GM04504 (cell line): Measurements from ENCODE around the gene RNF7.
"Not testable (repeated sequence)": the region's sequence is repeated elsewhere in the genome, so short reads cannot be mapped to it uniquely, and the experiment has no call there.

Experiments
- DNase-seq: peaks from one replicate; pipeline ENCODE4 v3.0.0-alpha.2; 2012; ENCODE audit warnings: low read depth

The RNF7 gene

DNA sequence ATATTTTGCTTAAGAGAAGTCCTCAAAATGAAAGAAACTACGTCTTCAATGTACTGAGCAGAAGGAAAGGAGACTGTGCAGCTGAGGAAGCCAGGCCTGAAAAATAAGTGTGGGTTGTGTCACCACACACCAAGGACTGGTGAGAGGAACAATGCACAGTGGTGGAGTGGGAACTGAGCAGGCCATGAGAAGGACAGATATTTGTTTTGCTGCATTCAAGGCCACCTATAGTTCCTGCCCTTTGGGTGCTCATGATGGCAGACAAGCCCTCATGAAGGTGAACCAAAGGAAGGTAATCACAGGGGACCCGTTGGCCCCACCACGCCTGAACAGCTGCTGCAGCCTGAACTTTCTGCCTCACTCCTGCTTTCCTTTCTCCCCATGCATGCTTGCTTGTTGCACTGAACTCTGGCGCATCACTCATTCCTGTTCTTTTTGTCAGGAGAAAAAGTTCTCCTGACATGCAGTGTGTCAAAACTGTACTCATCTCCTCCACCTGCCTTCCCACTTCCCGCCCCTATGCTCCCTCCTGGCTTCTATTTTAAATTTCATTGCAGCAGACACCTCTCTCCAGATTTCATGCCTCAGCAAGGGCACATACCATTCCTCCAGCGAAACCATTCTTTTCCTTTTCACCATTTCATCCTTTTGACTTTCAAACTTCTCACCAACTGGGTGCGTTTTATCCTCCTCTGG, 2.2 kb upstream of the RNF7 start:
- no peak for DNase-seq

DNA sequence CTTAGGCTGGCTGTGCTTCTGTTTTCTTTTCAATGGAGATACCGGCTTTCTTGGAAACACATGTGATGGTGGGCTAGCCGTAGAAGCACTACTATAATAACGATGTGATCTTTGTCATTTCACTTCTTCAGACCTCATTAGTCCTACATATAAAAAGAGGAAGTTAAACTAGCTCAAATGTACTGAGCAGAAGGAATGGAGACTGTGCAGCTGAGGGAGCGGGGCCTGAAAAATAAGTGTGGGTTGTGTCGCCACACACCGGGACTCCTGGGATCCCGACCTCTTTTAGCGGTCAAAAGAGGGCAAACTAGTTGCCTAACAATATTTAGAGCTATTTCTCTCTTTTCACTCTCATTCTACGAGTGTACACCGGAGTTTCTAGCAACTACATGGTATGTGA, 1.0 kb upstream of the RNF7 start:
- DNase-seq = no peak

DNA sequence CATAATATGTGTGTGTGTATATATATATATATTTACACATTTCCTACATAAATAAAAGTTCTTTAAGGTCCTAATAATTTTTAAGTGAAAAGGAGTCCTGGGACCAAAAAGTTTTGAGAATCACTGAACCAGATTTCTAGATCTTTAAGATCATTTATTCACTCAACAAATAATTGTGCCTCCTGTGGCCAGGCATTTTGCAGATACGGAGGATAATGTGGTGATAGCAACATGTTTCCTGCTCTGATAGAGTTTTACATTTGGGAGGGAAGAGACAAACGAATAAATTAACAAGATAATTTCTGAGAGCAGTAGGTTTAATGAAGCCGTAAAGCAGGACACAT, 448 bp upstream of the RNF7 start:
- no peak for DNase-seq

DNA sequence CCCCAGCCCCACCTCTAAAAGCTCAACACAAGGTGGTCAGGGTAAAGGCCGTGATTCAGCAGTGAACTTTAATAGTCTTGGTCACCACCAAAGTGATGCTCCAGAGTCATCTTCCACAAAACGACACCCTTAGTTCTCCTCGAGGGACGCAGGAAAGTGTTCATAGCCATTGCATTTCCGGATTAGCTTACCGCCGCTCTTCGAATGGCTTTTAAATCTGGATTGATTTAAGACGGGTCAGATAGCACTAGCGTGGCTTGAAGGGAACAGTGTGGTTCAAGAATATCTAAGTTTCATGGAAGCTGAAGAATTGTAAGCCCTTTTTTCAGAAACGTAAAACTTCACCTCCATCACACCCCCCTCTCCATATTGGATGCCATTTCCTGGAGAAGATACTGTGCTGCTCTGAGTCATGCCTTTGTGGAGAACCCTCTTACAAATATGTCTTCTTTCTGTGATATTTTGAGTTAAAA, 829 bp downstream of the RNF7 start:
- DNase-seq = no peak

DNA sequence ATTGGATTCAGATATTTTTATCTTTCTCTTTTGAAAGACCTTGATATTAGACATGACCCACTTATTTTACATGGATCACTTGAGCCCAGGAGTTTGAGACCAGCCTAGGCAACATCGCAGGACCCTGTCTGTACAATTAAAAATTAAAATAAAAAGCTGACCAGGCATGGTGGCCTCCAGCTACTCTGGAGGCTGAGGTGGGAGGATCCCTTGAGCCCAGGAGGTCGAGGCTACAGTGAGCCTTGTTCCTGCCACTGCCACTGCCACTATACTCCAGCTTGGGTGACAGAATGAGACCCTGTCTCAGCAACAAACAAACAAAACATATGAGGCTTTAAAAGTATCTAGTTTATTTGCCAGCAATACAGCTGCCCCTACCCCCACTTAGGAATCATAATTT, 1.6 kb downstream of the RNF7 start:
- DNase-seq = no peak

DNA sequence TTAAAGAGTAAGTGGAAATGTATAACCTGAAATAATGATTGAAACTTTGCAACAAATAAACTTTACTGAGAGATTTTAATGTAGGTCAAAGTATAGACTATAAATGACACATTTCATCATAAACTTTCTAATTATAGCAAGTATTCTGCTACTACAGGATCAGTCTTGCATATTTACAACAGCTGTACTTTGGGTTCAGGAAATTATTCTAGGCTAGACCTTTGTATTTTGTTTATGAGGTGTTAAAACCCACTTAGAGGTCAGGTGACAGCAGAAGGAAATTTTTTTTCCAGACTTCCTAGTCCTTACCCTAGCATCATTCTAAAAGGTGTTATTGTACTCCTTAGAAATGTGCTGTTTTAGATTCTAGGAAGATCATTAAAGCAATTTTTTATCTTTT, 2.3 kb downstream of the RNF7 start:
- no peak for DNase-seq

DNA sequence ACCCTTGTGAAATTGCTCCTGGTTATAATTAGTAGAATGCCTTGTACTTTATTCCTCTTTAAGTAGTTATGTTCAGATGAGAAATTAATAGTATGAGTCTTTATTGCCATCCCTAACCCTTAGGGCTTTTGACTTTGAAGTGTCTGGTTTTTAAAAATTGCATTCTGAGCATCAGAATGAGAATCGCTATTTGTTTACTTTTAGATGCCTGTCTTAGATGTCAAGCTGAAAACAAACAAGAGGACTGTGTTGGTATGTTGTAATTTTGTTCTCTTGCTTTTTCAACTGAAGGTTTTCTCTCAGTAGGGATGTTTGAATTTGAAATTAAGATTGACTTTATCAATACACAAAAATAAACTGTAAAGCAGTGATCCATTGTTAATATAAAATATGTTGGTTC, 5.2 kb downstream of the RNF7 start:
- DNase-seq = no peak

DNA sequence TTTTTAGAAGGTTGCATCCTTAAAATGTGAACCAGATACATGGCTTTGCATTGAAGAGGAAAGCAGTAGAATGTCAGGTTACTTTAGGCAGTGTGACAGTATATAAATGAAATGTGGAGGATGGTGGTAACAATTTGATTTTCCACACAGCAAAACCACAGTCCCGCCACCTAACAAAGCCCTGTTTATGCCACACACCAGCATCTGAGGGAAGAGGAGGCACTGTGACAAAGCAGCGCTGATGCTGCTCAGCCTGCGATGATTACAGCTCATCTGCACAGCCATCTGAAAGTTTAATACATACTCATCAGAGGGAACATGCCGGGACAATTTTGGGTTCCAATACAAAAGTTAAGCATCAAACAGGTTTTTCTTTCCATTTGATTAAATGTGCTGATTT, 8.9 kb downstream of the RNF7 start:
- DNase-seq = no peak

DNA sequence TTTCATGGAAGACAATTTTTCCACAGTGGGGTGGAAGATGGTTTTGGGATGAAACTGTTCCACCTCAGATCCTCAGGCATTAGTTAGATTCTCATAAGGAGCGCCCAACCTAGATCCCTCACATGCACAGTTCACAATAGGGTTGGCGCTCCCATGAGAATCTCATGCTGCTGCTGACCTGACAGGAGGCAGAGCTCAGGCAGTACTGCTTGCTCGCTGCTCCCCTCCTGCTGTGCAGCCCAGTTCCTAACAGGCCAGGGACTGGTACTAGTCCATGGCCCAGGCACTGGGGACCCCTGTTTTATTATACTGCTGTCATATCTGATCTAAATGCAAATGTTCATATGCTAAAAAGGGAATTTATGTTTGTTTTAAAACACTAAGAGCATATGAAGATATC, 15.3 kb downstream of the RNF7 start:
- DNase-seq = no peak

DNA sequence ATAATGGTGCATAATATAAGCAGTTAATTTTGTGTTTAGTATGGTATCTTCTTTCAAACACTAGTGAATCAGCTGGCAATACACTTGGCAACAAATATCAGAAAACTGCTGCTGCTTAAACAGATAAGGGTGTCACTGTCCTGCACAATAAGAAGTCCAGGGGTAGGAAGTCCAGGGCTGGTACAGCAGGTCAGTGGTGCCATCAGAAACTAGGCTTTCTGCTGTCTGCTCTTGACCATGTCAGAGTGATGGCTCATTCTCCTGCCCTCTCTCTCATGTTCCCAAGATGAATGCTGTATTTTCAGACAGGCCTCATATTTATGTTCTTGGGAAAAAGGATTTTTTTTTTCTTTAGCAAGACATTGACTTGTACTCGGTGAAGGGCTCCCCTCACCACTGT, 15.9 kb downstream of the RNF7 start:
- DNase-seq = no peak

DNA sequence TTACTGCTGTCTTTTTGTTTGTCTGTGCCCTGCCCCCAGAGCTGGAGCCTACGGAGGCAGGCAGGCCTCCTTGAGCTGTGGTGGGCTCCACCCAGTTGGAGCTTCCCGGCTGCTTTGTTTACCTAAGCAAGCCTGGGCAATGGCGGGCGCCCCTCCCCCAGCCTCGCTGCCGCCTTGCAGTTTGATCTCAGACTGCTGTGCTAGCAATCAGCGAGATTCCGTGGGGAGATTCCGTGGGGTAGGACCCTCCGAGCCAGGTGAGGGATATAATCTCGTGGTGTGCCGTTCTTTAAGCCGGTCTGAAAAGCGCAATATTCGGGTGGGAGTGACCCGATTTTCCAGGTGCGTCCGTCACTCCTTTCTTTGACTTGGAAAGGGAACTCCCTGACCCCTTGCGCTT, 24.5 kb downstream of the RNF7 start:
- DNase-seq = not testable (repeated sequence)

DNA sequence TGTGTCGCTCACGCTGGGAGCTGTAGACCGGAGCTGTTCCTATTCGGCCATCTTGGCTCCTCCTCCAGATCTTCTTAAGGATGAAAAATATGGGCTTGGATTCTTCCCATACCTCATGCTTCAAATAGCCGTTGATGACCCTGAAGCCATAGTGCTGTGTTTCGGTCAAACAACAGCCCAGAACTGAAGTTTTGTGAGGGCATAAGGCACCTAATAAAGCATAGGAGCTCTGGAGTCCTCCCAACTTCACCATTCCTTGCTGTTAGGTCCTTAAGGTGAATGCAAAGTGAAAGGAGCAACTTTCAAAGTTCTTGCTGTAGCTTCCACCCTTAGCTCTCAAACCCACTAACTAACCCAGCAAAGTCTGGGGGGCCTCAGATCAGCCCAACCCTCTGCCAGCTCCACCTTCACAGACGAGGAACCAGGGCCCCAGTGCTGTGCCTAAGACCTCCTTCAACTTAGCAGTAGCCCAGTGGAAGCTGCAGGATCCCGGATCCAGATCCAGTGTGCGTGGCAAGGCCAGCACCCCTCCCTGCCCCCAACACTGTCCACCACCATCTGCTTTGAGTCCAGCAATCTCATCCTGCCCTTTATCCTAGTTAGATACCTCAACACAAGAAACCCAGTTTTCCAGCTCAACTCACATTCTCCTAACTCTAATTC, 25.1 kb downstream of the RNF7 start, which contains the start of gene GRK7:
Gene GRK7 (plus strand): TSS at position 321 of the 663 bp plus-strand sequence. CDS start 14,877 bp downstream, outside the sequence.
- no peak for DNase-seq

DNA sequence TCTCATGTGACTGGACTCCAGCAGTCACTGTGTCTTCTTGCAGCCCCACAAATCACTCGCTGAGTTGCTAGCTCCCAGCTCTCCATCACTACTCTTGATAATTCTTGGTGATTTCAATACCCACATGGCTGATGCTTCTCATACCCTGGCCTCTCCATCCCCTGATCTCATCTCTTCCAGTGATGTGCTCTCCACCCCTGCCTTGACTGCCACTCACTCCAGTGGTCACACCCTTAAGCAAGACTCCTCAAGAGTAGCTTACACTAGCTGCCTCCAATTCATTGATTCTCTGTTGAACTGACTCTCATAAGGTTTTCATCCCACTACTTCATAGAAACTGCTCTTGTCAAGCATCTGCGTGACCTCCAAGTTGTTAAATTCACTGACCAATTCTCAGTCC, 25.9 kb downstream of the RNF7 start:
- no peak for DNase-seq

DNA sequence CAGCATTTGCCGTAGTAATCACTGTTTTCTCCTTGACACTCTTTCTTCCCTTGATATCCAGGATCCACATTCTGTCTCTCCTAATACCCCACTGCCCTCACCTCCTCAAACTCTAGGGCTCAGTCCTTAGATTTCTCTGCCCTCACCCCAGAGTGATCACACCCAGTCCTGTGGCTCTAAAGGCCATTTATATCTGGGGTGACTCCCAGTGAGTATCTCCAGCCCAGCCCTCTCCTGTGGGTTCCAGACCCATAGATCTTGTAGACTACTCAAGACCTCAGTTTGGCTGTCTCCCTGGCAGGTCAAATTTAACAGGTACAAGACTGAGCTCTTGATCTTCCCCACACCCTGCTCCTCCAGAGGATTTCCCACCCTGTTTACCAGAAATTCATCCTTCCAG, 26.4 kb downstream of the RNF7 start:
- DNase-seq = no peak

DNA sequence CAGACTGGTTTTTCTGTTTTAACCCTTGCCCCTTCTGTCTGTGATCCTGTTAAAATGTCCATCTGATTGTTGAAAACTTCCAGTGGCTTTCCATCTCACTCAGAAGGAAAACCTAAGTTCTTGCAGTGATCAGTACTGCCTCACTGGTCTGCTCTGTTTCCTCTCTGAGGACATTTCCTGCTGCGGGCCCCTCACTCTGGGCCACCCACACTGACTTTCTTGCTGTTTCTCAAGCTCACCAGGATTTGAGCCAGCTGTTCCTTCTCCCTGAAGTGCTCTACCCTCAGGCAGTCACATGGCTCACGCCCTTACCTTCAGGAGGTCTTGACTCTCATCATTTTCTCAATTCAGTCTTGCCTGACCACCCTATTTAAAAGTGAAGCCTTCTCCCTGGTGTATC, 26.9 kb downstream of the RNF7 start:
- no peak for DNase-seq

DNA sequence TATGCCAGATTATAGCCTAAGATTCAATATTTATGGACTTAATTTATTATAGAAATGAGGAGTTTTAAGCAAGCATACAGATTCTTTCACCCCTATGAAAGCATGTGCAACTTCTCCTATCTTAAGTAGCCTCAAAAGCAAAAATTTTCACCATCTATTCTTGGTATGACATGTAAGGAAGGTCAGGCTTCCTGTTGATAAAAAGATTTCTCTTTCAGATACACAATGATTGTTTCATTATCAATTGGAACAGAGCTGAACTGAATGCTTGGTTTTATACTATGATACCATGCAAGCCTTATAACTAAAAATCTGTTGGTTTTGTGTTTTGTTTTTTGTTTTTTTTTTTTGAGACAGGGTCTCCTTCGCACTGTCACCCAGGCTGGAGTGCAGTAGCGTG, 29.0 kb downstream of the RNF7 start:
- no peak for DNase-seq

DNA sequence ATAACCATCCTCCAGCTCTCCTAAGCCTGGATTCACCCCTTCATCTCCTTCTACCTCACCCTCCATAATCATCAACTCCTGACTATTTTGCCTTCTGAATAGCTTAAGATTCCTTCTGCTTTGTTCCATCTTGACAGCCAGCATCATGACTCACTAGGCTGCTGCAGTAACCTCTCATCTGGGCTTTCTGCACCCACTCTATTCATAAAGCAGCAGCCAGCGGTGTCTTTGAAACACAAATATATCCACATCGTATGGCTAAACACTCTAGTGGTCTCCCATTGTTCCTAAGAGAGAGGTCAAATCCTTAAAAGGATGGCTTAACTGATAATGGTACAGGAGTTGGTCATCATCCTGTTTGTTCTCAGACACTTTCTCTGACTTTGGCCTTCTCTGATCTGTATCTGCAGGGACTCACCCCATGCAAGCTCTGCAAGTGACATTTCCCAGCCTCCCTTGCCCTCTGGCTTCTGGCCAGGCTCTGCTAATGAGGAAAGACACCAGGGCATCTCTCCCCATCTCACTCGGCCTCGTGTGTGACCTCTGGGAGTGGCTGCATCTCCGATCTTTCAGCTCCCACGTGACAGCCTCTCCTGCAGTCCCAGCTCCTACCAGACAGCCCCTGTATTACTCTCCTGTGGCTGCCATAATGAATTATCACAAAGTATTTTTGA, 31.3 kb downstream of the RNF7 start:
- DNase-seq = no peak

DNA sequence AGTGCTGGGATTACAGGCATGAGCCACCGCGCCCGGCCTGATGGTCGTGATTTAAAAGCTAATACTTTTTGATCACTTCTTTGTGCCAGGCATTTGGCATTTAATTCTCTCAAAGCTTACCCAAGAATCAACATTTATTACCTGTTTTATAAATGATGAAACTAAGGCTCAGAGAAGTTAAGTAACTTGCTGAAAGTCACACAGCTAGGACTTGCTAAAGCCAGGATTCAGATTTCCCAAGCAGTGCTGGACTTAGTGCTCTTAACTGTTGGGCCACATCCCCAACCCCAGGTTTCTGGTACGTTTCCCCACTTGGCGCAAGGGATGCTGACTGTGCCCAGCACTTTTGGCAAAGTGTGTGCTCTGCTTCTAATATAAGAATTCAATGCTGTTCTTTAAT, 35.6 kb downstream of the RNF7 start:
- DNase-seq = no peak

DNA sequence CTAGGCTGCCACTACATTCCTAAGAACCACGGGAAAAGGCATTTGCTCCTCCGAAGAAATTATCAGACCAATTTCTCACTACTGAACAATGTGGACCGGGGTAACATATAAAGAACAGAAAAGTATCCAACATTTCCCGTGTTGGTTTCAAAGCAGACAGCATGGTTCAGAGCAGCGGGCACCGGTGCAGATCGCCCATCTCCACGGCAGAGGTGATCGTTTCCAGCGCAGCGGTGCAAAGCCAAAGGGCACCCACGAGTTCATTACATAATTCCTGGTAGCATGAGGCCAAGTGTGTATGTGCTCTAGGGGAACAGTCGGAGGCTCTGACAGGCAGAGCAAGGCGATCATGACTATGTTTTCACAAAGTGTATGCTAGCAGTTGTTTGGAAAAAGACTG, 38.3 kb downstream of the RNF7 start:
- DNase-seq = no peak

DNA sequence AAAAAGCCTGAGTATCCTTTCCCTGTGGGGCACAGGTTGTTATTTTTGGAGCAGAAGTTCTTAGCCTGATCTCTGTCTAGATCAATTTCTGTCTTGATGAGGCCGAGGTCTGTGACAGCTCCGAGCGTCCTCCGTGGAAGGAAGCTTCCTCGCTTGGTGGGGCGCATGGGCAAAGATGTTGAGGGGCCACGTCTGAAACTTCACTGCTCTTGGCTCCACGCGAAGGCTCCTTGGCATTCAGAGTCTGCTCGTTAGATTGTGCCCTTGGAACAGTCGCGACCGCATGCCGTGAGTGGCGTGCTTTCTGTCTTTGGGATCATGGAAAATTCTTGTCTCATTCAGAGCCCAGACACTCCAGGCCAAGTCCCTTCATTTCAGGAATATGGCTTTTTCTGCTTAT, 38.8 kb downstream of the RNF7 start:
- DNase-seq = no peak

DNA sequence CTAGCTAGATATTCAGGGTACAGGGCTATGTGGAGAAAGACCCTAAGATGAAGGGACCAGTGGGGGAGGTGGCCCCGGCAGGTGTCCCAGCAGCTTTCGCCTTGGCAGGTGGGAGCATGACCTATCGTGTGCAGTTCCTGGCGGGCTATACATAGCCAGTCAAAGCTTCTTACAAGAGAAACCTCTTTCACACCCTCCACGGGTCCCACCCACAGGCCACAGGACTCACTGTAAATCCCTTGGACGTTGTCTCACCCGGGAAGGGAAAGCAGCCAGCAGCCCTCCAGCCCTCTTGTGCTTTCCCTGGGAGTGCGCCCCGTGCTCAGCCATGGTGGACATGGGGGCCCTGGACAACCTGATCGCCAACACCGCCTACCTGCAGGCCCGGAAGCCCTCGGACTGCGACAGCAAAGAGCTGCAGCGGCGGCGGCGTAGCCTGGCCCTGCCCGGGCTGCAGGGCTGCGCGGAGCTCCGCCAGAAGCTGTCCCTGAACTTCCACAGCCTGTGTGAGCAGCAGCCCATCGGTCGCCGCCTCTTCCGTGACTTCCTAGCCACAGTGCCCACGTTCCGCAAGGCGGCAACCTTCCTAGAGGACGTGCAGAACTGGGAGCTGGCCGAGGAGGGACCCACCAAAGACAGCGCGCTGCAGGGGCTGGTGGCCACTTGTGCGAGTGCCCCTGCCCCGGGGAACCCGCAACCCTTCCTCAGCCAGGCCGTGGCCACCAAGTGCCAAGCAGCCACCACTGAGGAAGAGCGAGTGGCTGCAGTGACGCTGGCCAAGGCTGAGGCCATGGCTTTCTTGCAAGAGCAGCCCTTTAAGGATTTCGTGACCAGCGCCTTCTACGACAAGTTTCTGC, 40.1 kb downstream of the RNF7 start:
- no peak for DNase-seq

DNA sequence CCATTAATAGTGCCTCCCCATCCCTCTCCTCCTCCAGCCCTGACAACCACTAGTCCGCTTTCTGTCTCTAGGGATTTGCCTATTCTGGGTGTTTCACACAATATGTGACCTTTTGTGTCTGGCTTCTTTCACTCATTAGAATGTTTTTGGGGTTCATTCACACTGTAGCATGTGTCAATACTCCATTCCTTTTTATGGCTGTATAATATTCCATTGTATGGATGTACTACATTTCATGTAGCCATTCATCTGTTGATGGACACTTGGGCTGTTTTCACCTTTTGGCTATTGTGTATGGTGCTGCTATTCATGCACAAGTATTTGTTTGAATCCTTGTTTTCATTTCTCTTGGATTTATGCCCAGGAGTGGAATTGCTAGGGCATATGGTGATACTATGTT, 41.6 kb downstream of the RNF7 start:
- DNase-seq = no peak
